Raji (cell line): ENCODE measurements around the gene C12orf57.

Experiments used
- POLR2A ChIP-seq: IDR thresholded peaks from 2 replicates; pipeline ENCODE4 v1.6.1; 2011; ENCODE audit warnings: low read depth, low read length, control low read depth; ENCODE audit not compliant: insufficient read depth

The C12orf57 gene

GRCh38 chr12:6961695-6962284 is 18.0 kb downstream of the C12orf57 start:
- TF ChIP-seq POLR2A: no peak

- TF ChIP-seq POLR2A: no peak
Observed at GRCh38 chr12:6962285-6963015, 18.6 kb downstream of the C12orf57 start.

DNA sequence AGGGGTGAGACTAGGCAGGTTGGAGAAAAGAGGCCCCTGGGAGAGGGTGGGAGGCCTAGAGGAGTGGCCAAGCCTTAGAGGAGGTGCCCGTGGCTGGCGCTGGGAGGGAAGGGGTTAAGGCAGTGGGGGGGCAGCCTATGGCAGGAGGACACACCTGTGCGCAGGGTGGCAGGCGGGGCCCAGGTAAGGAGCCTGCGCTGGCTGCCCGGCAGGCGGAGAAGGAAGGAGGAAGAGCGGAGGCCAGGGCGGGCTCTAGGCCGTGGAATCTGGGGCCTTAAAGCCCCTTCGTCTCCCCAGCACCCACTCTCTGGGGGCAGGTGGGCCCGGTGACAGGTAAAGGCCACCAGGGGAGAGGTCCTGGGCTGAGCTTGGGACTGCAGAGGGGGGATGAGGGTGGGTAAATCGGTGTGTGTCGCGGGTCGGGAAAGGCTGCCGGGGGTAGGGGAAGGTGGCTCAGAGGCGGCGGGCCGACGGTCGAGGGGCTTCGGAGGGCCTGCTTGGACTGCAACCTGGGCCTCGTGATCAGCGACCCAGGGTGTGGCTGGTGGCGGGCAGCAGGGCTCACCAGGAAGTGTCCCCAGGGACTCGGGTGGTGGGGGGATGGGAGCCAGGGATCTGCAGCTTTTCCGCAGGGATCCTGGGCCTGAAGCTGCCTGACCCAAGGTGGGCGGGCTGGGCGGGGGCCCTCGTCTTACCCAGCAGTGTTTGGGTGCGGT is 19.4 kb downstream of the C12orf57 start:
- no peak for TF ChIP-seq POLR2A

DNA sequence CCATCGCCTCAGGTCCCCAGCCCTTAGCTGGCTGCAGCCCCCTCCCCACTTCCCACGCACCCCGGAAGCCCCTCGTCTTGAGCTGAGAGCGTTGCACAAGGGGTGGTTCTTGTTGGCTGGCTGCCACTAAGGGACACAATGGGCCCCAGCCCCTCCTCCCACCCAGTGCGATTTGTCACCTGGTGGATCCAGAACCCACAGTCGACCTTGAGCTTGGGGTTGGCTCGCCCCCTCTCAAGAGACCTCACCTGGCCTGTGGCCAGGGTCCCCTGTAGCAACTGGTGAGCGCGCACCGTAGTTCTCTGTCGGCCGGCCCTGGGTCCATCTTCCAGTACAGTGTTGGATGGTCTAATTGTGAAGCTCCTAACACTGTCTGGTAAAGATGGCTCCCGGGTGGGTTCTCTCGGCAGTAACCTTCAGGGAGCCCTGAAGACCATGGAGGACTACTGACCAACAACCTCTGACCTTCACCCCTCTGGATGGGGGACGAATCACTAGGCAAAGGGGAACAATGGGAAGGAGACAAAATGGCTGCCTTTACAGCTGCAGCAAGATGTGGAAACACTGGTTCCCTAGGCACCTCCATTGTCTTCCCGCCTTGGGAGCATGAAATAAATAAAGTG is 20.1 kb downstream of the C12orf57 start:
- no peak for TF ChIP-seq POLR2A

GRCh38 chr12:6964605-6965025 is 20.8 kb downstream of the C12orf57 start:
- no peak for TF ChIP-seq POLR2A

DNA sequence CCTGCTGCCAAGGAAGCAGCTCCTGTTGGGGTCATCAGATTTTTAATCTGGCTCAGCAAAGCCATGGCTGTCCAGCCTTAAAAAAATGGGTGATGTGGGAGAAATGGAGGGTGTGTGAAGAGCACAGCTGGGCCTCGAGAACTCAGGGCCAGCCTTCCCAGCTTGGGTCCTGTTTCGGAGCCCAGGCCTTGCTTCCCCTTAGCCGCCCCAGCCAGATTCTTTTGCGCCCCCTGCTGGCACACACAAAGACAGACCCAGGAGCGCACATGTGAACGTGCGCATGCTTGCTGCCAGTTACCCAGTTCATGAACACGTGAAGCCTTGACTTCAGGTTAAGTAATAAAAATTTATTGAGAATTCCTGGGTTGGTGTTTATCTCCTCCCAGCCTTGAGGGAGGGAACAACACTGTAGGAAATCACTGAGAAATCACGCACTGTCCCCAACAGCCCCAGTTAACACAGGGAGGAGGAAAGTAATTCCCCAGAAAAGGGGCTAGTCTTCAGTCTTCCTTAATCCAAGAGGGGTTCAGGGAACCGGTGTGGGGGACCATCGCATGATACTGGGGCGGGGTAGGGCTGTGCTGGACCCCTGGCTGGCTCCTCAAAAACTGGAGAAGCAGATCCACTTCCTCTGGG is 21.3 kb downstream of the C12orf57 start:
- peak; percentile 24; the same call in 1 of the 2 replicates for TF ChIP-seq POLR2A

GRCh38 chr12:6965714-6966113 is 21.9 kb downstream of the C12orf57 start:
- TF ChIP-seq POLR2A: no peak

DNA sequence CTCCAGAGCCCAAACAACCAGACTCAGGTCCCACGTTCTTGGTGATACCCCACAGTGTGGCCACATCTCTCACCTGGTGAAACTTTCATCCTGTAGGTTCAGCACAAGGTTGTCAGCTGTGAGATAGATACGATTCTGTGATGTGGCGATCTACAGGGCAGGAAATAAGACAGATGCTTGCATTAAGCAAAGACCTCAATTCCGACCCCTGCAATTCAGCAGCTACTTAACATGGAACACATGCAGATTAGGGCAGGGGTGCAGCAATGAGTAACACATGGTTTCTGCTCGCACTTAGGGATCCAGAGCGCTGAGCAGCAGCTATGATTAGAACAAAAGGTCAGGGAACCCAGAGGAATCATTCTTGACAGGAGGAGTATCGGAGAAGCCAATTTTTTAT is 22.5 kb downstream of the C12orf57 start:
- no peak for TF ChIP-seq POLR2A

GRCh38 chr12:6967651-6968100 is 23.9 kb downstream of the C12orf57 start:
- TF ChIP-seq POLR2A: no peak

- TF ChIP-seq POLR2A: no peak
Observed at GRCh38 chr12:6968426-6968825, 24.6 kb downstream of the C12orf57 start.

GRCh38 chr12:6970096-6970527 is 26.3 kb downstream of the C12orf57 start:
- TF ChIP-seq POLR2A: no peak

- TF ChIP-seq POLR2A: 0 out of 2 replicates have a peak, but pooled peaks have one; percentile 18
Observed at GRCh38 chr12:6974180-6974579, 30.4 kb downstream of the C12orf57 start.

GRCh38 chr12:6975297-6976032 is 31.6 kb downstream of the C12orf57 start:
- TF ChIP-seq POLR2A: no peak

GRCh38 chr12:6977653-6978052 is 33.8 kb downstream of the C12orf57 start:
- TF ChIP-seq POLR2A: no peak
